Lower leg skin (tissue), 4 donors: ENCODE measurements around the gene IGDCC3. TPM values are rescaled to one million over a fixed set of nuclear protein-coding genes. Genes with fewer than 3 reads are reported as not detected.

ENCODE experiments used
- DNase-seq, 2 donors: peaks; one replicate each; pipeline ENCODE4 v3.0.0-alpha.2; 2019; ENCODE audit warnings: low spot score in 2 of 2
- H3K4me3 ChIP-seq: fragments of 200-600 bp; sonication (generic); 2 replicates; pipeline ENCODE4 v1.5.1; 2017; ENCODE audit warnings: mild to moderate bottlenecking, low read depth; ENCODE audit not compliant: poor library complexity, severe bottlenecking
- CTCF ChIP-seq, 3 donors: fragments of 450-650 bp; IDR thresholded peaks; one replicate each; pipeline ENCODE4 v1.5.1; 2016; ENCODE audit warnings: antibody characterized with exemption in 3 of 3, mild to moderate bottlenecking in 3 of 3, moderate library complexity in 2 of 3
- POLR2A ChIP-seq, 2 donors: fragments of 450-650 bp; IDR thresholded peaks; one replicate each; pipeline ENCODE4 v1.6.1; 2016 to 2017; ENCODE audit warnings: antibody characterized with exemption in 2 of 2, mild to moderate bottlenecking in 1 of 2, moderate library complexity in 1 of 2
- WGBS, 2 donors: methylation state at CpG; one replicate each; pipeline ENCODE4 v1.1.5; 2018; 5-methylcytosine and 5-hydroxymethylcytosine counted together
- intact Hi-C: fragments of 100-400 bp; cut with DNase I; formaldehyde crosslinking; loops from one replicate; pipeline ENCODE4 v1.15.0; 2023; ENCODE audit warnings: low total_unique reads
- total RNA-seq, 4 donors: library from RNA; depleted of rRNA; stranded (reverse); fragments of >200 nt; gene quantifications; one replicate each; pipeline ENCODE4 v1.1.0, GENCODE V29; 2016

The IGDCC3 gene
- total RNA-seq, 4 donors from 2014 or later = not detected

DNA sequence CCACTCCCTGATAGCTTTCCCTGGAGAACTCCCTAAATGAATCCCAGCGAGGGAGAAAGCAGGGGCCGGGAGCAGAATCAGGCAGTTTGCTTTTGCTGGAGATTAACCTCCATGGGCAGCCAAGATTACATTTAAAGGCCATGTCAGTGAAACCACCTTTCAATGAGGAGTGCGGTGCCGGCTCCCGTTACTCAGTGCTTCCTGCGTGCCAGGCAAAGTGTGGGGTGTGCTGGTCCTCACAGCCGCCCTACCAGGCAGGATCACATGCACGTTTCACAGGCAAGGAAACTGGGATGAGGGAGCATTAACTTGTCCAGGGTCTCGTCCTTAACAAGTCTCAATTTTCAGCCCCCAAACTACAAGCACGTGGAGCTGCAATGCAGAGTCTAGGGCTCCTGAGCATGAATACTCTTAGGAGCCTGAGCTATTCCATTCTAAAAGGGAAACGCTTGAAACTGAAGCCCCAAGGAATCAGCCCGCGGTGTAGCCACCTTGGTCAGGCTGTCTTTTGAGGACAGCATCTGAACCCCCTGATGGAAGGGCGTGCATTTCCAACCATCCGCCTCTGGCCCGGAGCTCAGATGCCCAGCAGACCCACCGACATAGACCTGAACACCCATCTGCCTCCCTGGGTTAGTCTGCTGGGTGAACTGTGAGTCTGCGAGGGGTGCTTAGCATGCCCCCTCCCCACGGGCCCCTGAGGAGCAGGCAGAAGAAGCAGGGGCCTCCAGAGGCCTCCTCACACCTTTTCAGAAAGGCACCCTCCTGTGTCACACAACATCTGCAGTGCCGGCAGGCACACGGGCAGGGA lies 5.6 kb downstream of the IGDCC3 start:
- no peak overlapping the region for H3K4me3 ChIP-seq
- no peak for DNase-seq
- no peak for TF ChIP-seq CTCF (IDR thresholded peaks at IDR 0.05)
- no peak for TF ChIP-seq POLR2A (IDR thresholded peaks at IDR 0.05)
- WGBS, 2 donors = 88 to 89% methylated on average over 19 to 21 of the region's 21 CpGs
- intact Hi-C loops = no loop called here

- H3K4me3 ChIP-seq = no peak overlapping the region
- TF ChIP-seq CTCF (IDR thresholded peaks at IDR 0.05) (no peak), POLR2A (IDR thresholded peaks at IDR 0.05) (no peak)
- intact Hi-C loops = no loop called here
- no peak for DNase-seq
These were observed 6.9 kb downstream of the IGDCC3 start for GRCh38 chr15:65370885-65371284.

DNA sequence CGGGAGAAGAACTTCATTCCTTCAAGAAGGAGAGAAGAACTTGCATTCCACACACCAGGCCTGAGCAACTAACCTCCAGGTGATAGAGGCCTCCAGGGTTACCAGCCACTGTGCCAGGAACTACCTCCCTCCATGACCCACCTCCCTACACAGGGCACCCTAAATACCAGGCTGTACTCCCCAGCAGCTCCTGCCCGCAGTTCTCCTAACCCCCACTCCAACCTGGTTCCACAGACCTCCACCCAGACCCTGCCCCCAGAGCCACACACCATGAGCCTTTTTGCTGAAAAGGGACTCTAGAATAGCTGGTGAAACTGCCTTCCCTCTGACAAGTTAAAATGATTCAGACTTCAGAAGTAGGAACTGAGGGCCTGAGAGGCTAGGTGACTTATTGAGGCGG lies 8.2 kb downstream of the IGDCC3 start:
- DNase-seq = no peak
- intact Hi-C loops = no loop called here
- 93 to 100% methylated on average over 3 of the region's 3 CpGs for WGBS, 2 donors
- no peak for TF ChIP-seq CTCF (IDR thresholded peaks at IDR 0.05)
- no peak for TF ChIP-seq POLR2A (IDR thresholded peaks at IDR 0.05)
- no peak overlapping the region for H3K4me3 ChIP-seq

- TF ChIP-seq POLR2A (IDR thresholded peaks at IDR 0.05) (no peak), CTCF (IDR thresholded peaks at IDR 0.05) (no peak)
- 87 to 90% methylated on average over 3 of the region's 3 CpGs for WGBS, 2 donors
- DNase-seq = no peak
- no peak overlapping the region for H3K4me3 ChIP-seq
- intact Hi-C loops = no loop called here
These were observed 8.6 kb downstream of the IGDCC3 start for GRCh38 chr15:65369212-65369547.

- intact Hi-C loops = no loop called here
- 63 to 73% methylated on average over 12 of the region's 12 CpGs for WGBS, 2 donors
- TF ChIP-seq CTCF (IDR thresholded peaks at IDR 0.05) (no peak), POLR2A (IDR thresholded peaks at IDR 0.05) (no peak)
- DNase-seq = no peak
- H3K4me3 ChIP-seq = no peak overlapping the region
These were observed 9.2 kb downstream of the IGDCC3 start for GRCh38 chr15:65368302-65369211.
